ENCODE measurements around the gene PATL1. TPM values are rescaled to one million over a fixed set of nuclear protein-coding genes. Genes with fewer than 3 reads are reported as not detected.

The PATL1 gene
- total RNA-seq, 1 experiment from 2014 or later: 13.5 TPM

- DNase-seq: no peak
- H3K27me3 ChIP-seq (ENCODE audit: control insufficient read depth, insufficient read depth, low read length): no peaks in the 10 kb centered on the region
- peaks cover 8% of the 10 kb centered on the region for H3K36me3 ChIP-seq (replicated peaks; ENCODE audit: control insufficient read depth, insufficient read depth, low read length)
- peak overlapping the region; percentile 76 for H3K4me3 ChIP-seq (ENCODE audit: insufficient read depth, low read depth, low read length)
Measured at GRCh38 chr11:59614277-59615119, 54.3 kb downstream of the PATL1 start.

GRCh38 chr11:59611570-59612565 lies 57.0 kb downstream of the PATL1 start:
- DNase-seq: no peak
- Histone ChIP-seq H3K27me3 (ENCODE audit: control insufficient read depth, insufficient read depth, low read length) (no peaks in the 10 kb centered on the region), H3K4me3 (ENCODE audit: insufficient read depth, low read depth, low read length) (no peak overlapping the region), H3K36me3 (replicated peaks; ENCODE audit: control insufficient read depth, insufficient read depth, low read length) (peaks cover 22% of the 10 kb centered on the region)

- no peaks in the 10 kb centered on the region for H3K27me3 ChIP-seq (ENCODE audit: control insufficient read depth, insufficient read depth, low read length)
- DNase-seq: no peak
- peaks cover 28% of the 10 kb centered on the region for H3K36me3 ChIP-seq (replicated peaks; ENCODE audit: control insufficient read depth, insufficient read depth, low read length)
- H3K4me3 ChIP-seq (ENCODE audit: insufficient read depth, low read depth, low read length): no peak overlapping the region
Measured at GRCh38 chr11:59610289-59610688, 58.5 kb downstream of the PATL1 start.

- no peaks in the 10 kb centered on the region for H3K27me3 ChIP-seq (ENCODE audit: control insufficient read depth, insufficient read depth, low read length)
- no peak for DNase-seq
- no peak overlapping the region for H3K4me3 ChIP-seq (ENCODE audit: insufficient read depth, low read depth, low read length)
- peaks cover 32% of the 10 kb centered on the region for H3K36me3 ChIP-seq (replicated peaks; ENCODE audit: control insufficient read depth, insufficient read depth, low read length)
Measured at GRCh38 chr11:59607703-59608454, 61.0 kb downstream of the PATL1 start.

GRCh38 chr11:59602432-59602831 lies 66.4 kb downstream of the PATL1 start:
- peaks cover 45% of the 10 kb centered on the region for H3K36me3 ChIP-seq (replicated peaks; ENCODE audit: control insufficient read depth, insufficient read depth, low read length)
- no peak for DNase-seq
- H3K4me3 ChIP-seq (ENCODE audit: insufficient read depth, low read depth, low read length): no peak overlapping the region
- no peaks in the 10 kb centered on the region for H3K27me3 ChIP-seq (ENCODE audit: control insufficient read depth, insufficient read depth, low read length)

GRCh38 chr11:59601788-59602187 lies 67.0 kb downstream of the PATL1 start:
- DNase-seq: no peak
- Histone ChIP-seq H3K27me3 (ENCODE audit: control insufficient read depth, insufficient read depth, low read length) (no peaks in the 10 kb centered on the region), H3K4me3 (ENCODE audit: insufficient read depth, low read depth, low read length) (no peak overlapping the region), H3K36me3 (replicated peaks; ENCODE audit: control insufficient read depth, insufficient read depth, low read length) (peaks cover 44% of the 10 kb centered on the region)

GRCh38 chr11:59600636-59601035 lies 68.2 kb downstream of the PATL1 start:
- no peaks in the 10 kb centered on the region for H3K27me3 ChIP-seq (ENCODE audit: control insufficient read depth, insufficient read depth, low read length)
- no peak overlapping the region for H3K4me3 ChIP-seq (ENCODE audit: insufficient read depth, low read depth, low read length)
- no peak for DNase-seq
- H3K36me3 ChIP-seq (replicated peaks; ENCODE audit: control insufficient read depth, insufficient read depth, low read length): peaks cover 39% of the 10 kb centered on the region

- Histone ChIP-seq H3K36me3 (replicated peaks; ENCODE audit: control insufficient read depth, insufficient read depth, low read length) (peaks cover 39% of the 10 kb centered on the region), H3K4me3 (ENCODE audit: insufficient read depth, low read depth, low read length) (no peak overlapping the region), H3K27me3 (ENCODE audit: control insufficient read depth, insufficient read depth, low read length) (no peaks in the 10 kb centered on the region)
- no peak for DNase-seq
Measured at GRCh38 chr11:59600234-59600633, 68.6 kb downstream of the PATL1 start.

- Histone ChIP-seq H3K27me3 (ENCODE audit: control insufficient read depth, insufficient read depth, low read length) (no peaks in the 10 kb centered on the region), H3K36me3 (replicated peaks; ENCODE audit: control insufficient read depth, insufficient read depth, low read length) (peaks cover 42% of the 10 kb centered on the region), H3K4me3 (ENCODE audit: insufficient read depth, low read depth, low read length) (no peak overlapping the region)
- DNase-seq: no peak
Measured at GRCh38 chr11:59598961-59599360, 69.9 kb downstream of the PATL1 start.

Other genes with a start within 250 kb of the PATL1 start
- gene OR5A2, start 242.6 kb downstream of the PATL1 start, total RNA-seq (2014; rRNA removed; shearing (Covaris generic)): not detected in 2 replicates
- not detected in 2 replicates for gene OR5A1, start 232.6 kb downstream of the PATL1 start, total RNA-seq (2014; rRNA removed; shearing (Covaris generic))
- not detected in 2 replicates for gene OR4D6, start 212.1 kb downstream of the PATL1 start, total RNA-seq (2014; rRNA removed; shearing (Covaris generic))
- not detected in 2 replicates for gene OR4D10, start 195.7 kb downstream of the PATL1 start, total RNA-seq (2014; rRNA removed; shearing (Covaris generic))
- gene OR4D11, start 165.5 kb downstream of the PATL1 start, total RNA-seq (2014; rRNA removed; shearing (Covaris generic)): not detected in 2 replicates
- not detected in 2 replicates for gene OR4D9, start 157.5 kb downstream of the PATL1 start, total RNA-seq (2014; rRNA removed; shearing (Covaris generic))
- 18.4 and 27.3 TPM in 2 replicates for gene OSBP, start 53.3 kb downstream of the PATL1 start, total RNA-seq (2014; rRNA removed; shearing (Covaris generic))
- not detected in 2 replicates for gene OR10V1, start 44.8 kb upstream of the PATL1 start, total RNA-seq (2014; rRNA removed; shearing (Covaris generic))
- gene STX3, start 86.3 kb upstream of the PATL1 start, total RNA-seq (2014; rRNA removed; shearing (Covaris generic)): 43.2 and 60.8 TPM in 2 replicates
- 90.7 and 113 TPM in 2 replicates for gene MRPL16, start 141.7 kb upstream of the PATL1 start, total RNA-seq (2014; rRNA removed; shearing (Covaris generic))
- gene CBLIF, start 176.5 kb upstream of the PATL1 start, total RNA-seq (2014; rRNA removed; shearing (Covaris generic)): not detected in 2 replicates
- not detected in 2 replicates for gene TCN1, start 197.4 kb upstream of the PATL1 start, total RNA-seq (2014; rRNA removed; shearing (Covaris generic))
- gene OOSP3, start 209.7 kb upstream of the PATL1 start, total RNA-seq (2014; rRNA removed; shearing (Covaris generic)): not detected in 2 replicates